Heart right ventricle (tissue), 16 donors: Measurements from ENCODE around the gene ZNF100. TPM values are rescaled to one million over a fixed set of nuclear protein-coding genes. Genes with fewer than 3 reads are reported as not detected.
A peak's percentile ranks its signal among the peaks of the same experiment; 100 is the strongest.

Experiments used
- ATAC-seq, 8 donors: fragments of 200-7000 bp; cut with Tn5 transposase; one replicate each; pipeline ENCODE4 v1.9.1; 2020; ENCODE audit warnings: mild to moderate bottlenecking in 8 of 8, moderate library complexity in 8 of 8, moderate number of reproducible peaks in 1 of 8
- DNase-seq, 2 donors: peaks; one replicate each; pipeline ENCODE4 v3.0.0-alpha.2; 2020
- H3K27ac ChIP-seq, 10 donors: fragments of 200-600 bp; sonication (generic) in 2 of 10; one replicate each; pipeline versions ENCODE4 v1.5.0 to v1.8.0; 2020 to 2022; ENCODE audit warnings: mild to moderate bottlenecking in 3 of 10
- H3K27me3 ChIP-seq, 7 donors: fragments of 200-600 bp; one replicate each; pipeline ENCODE4 v1.8.0; 2021 to 2022; ENCODE audit warnings: mild to moderate bottlenecking in 2 of 7
- H3K36me3 ChIP-seq, 9 donors: fragments of 200-600 bp; sonication (generic) in 1 of 9; one replicate each; pipeline versions ENCODE4 v1.5.0 to v1.8.0; 2020 to 2022; ENCODE audit warnings: mild to moderate bottlenecking in 2 of 9
- H3K4me1 ChIP-seq, 9 donors: fragments of 200-600 bp; sonication (generic) in 1 of 9; one replicate each; pipeline versions ENCODE4 v1.5.0 to v1.8.0; 2020 to 2022; ENCODE audit warnings: mild to moderate bottlenecking in 4 of 9
- H3K4me3 ChIP-seq, 10 donors: fragments of 200-600 bp; sonication (generic) in 2 of 10; one replicate each; pipeline versions ENCODE4 v1.5.0 to v1.8.0; 2020 to 2022; ENCODE audit warnings: mild to moderate bottlenecking in 7 of 10, moderate library complexity in 2 of 10
- H3K9me3 ChIP-seq, 11 donors: fragments of 200-600 bp in 10 of 11; sonication (generic) in 2 of 11; one replicate each; pipeline versions ENCODE4 v1.5.0 to v1.8.0; 2013 to 2022; ENCODE audit warnings: mild to moderate bottlenecking in 2 of 11, control low read depth in 1 of 11, moderate library complexity in 1 of 11
- CTCF ChIP-seq, 9 donors: fragments of 200-600 bp; sonication (generic) in 2 of 9; IDR thresholded peaks; one replicate each; pipeline versions ENCODE4 v1.5.0 to v1.8.0; 2021 to 2022; ENCODE audit warnings: antibody characterized with exemption in 9 of 9, mild to moderate bottlenecking in 5 of 9, moderate library complexity in 1 of 9
- WGBS, 2 donors: extraction: QIAGEN DNeasy Blood & Tissue Kit; methylation state at CpG; one replicate each; pipeline ENCODE4 v1.1.7; 2013; ENCODE audit warnings: inconsistent platforms in 1 of 2; 5-methylcytosine and 5-hydroxymethylcytosine counted together
- intact Hi-C, 10 donors: fragments of 100-400 bp; cut with DNase I; formaldehyde crosslinking; loops; one replicate each; pipeline versions ENCODE4 v1.11.1 to v1.14.2; 2022
- polyA plus RNA-seq, 2 donors: library from polyadenylated mRNA; stranded (reverse); fragments of 200-250 nt; gene quantifications; one replicate each; pipeline ENCODE4 v1.2.3, GENCODE V29; 2013
- total RNA-seq, 10 donors: library from RNA; stranded (reverse); fragmentation: NEBNext Ultra II Directional in 3 of 10; extraction: Animal tissue kit (Norgen Biotek cat#: 25700) in 3 of 10; gene quantifications; one replicate each; pipeline versions ENCODE4 v1.2.1 to v1.2.4, GENCODE V29; 2021 to 2023
- donor health status: Arrhythmogenic right ventricular cardiomyopathy.
- donor health status: ischemic (EF 13 %, LVEDD 7.1; RV severe dilation, severe dysfunction).
- donor health status: healthy with polysubstance abuse.
- donor health status: DM: no; HTN: yes; CAD: no.
- donor health status: DM: no; HTN: no; CAD: no.
- donor health status: ischemic (EF 25% LVEDD 6.9; RV normal size, moderate dysfunction).
- donor health status: ischemic (EF 25% LVEDD 5.7; RV mildly dilated, moderate dysfunction).
- donor health status: healthy.
- donor health status: DM: yes; HTN: yes; CAD: no.
- donor health status: Ischemic cardiomyopathy.
- donor health status: ischemic (EF 35%, LVEDD 5.7; RV mildly dilated, moderate dysfunction).
- donor health status: nonischemic (EF 11% LVEDD 7.7; RV severe dilation, severe dysfunction).
- donor health status: DM: yes; HTN: yes; CAD: no.
- donor health status: PGD.
- donor health status: ischemic (EF 29% LVEDD 5.4; RV normal size, mild dysfunction).
- donor health status: nonischemic (EF 23%, LVEDD 6.1; RV moderate dilation, normal function).

ZNF100 gene
- total and polyA plus RNA-seq, 12 donors: 1.1 to 10.3 (median 5.0) TPM

- intact Hi-C loops: loop anchor here (2.0 to 10.0 kb wide), 8 partner anchors 83 to 496 kb away; no protein-coding TSS in a partner anchor
- WGBS, 2 donors: 24 to 28% methylated on average over 4 of the region's 4 CpGs
- H3K27me3 ChIP-seq: peaks cover 0 to 3% (median 0%) of the 10 kb centered on the region in 7 donors
- no peak overlapping the region for H3K4me3 ChIP-seq
- no peak for DNase-seq
- H3K9me3 ChIP-seq: no peaks in the 10 kb centered on the region
- no peaks in the 10 kb centered on the region for H3K4me1 ChIP-seq
- peak in 2 of 8 donors; percentile 56 to 64 for ATAC-seq
- H3K27ac ChIP-seq: no peak overlapping the region
- no peaks in the 10 kb centered on the region for H3K36me3 ChIP-seq
- TF ChIP-seq CTCF (IDR thresholded peaks at IDR 0.05): peak; percentile 53 to 79 (median 72)
Measured at GRCh38 chr19:21698215-21698614, 69.2 kb downstream of the ZNF100 start.

- no peaks in the 10 kb centered on the region for H3K4me1 ChIP-seq
- TF ChIP-seq CTCF (IDR thresholded peaks at IDR 0.05): no peak
- WGBS, 2 donors: 16 to 24% methylated on average over 3 of the region's 3 CpGs
- DNase-seq (no peak), ATAC-seq (no peak)
- H3K27me3 ChIP-seq: peaks cover 0 to 3% (median 0%) of the 10 kb centered on the region in 7 donors
- H3K9me3 ChIP-seq: no peaks in the 10 kb centered on the region
- no peak overlapping the region for H3K27ac ChIP-seq
- H3K36me3 ChIP-seq: no peaks in the 10 kb centered on the region
- peak overlapping the region in 2 of 10 donors; percentile 27 to 41 for H3K4me3 ChIP-seq
- intact Hi-C loops: loop anchor here (2.0 to 10.0 kb wide), 9 partner anchors 83 to 495 kb away; no protein-coding TSS in a partner anchor
Measured at GRCh38 chr19:21697698-21698097, 69.7 kb downstream of the ZNF100 start.

- Histone ChIP-seq H3K36me3 (no peaks in the 10 kb centered on the region), H3K4me3 (no peak overlapping the region), H3K27ac (no peak overlapping the region), H3K9me3 (no peaks in the 10 kb centered on the region), H3K27me3 (peaks cover 0 to 3% (median 0%) of the 10 kb centered on the region in 7 donors), H3K4me1 (no peaks in the 10 kb centered on the region)
- no peak for DNase-seq
- 67 to 73% methylated on average over 7 of the region's 7 CpGs for WGBS, 2 donors
- intact Hi-C loops: loop anchor here in 7 of 10 donors (10.0 kb wide), 5 partner anchors 80 to 490 kb away; no protein-coding TSS in a partner anchor
- no peak for ATAC-seq
- TF ChIP-seq CTCF (IDR thresholded peaks at IDR 0.05): no peak
Measured at GRCh38 chr19:21694171-21694906, 73.0 kb downstream of the ZNF100 start.

- H3K4me3 ChIP-seq: no peak overlapping the region
- no peaks in the 10 kb centered on the region for H3K36me3 ChIP-seq
- H3K27me3 ChIP-seq: peaks cover 0 to 3% (median 0%) of the 10 kb centered on the region in 7 donors
- H3K9me3 ChIP-seq: no peaks in the 10 kb centered on the region
- H3K27ac ChIP-seq: no peak overlapping the region
- DNase-seq (no peak), ATAC-seq (no peak)
- no peak for TF ChIP-seq CTCF (IDR thresholded peaks at IDR 0.05)
- 98 to 100% methylated on average over 1 of the region's 1 CpG for WGBS, 2 donors
- intact Hi-C loops: loop anchor here in 7 of 10 donors (10.0 kb wide), 5 partner anchors 79 to 489 kb away; no protein-coding TSS in a partner anchor
- H3K4me1 ChIP-seq: no peaks in the 10 kb centered on the region
Measured at GRCh38 chr19:21693399-21693798, 74.0 kb downstream of the ZNF100 start.
